Glomerular visceral epithelial cell (primary cell): ENCODE results near the gene ARHGEF28.

Experiments
- DNase-seq: peaks from one replicate; pipeline ENCODE4 v3.0.0-alpha.2; 2016; ENCODE audit errors: extremely low spot score

The ARHGEF28 gene

GRCh38 chr5:73962801-73963425, 336.9 kb downstream of the ARHGEF28 start:
- DNase-seq = no peak

GRCh38 chr5:73964352-73964865, 338.4 kb downstream of the ARHGEF28 start:
- DNase-seq = no peak

GRCh38 chr5:73966451-73966850, 340.5 kb downstream of the ARHGEF28 start:
- DNase-seq = no peak

- no peak for DNase-seq
Observed at GRCh38 chr5:73967347-73967746, 341.4 kb downstream of the ARHGEF28 start.

- DNase-seq = no peak
Observed at GRCh38 chr5:73968246-73968645, 342.2 kb downstream of the ARHGEF28 start.

GRCh38 chr5:73968729-73969128, 342.7 kb downstream of the ARHGEF28 start:
- DNase-seq = no peak

- no peak for DNase-seq
Observed at GRCh38 chr5:73969195-73970036, 343.4 kb downstream of the ARHGEF28 start.

- DNase-seq = no peak
Observed at GRCh38 chr5:73971326-73971725, 345.3 kb downstream of the ARHGEF28 start.

- no peak for DNase-seq
Observed at GRCh38 chr5:73973135-73973534, 347.1 kb downstream of the ARHGEF28 start.

GRCh38 chr5:73974871-73975360, 348.9 kb downstream of the ARHGEF28 start:
- DNase-seq = no peak

GRCh38 chr5:73975845-73976244, 349.8 kb downstream of the ARHGEF28 start:
- no peak for DNase-seq

GRCh38 chr5:73977146-73977545, 351.1 kb downstream of the ARHGEF28 start:
- no peak for DNase-seq

GRCh38 chr5:73979321-73979720, 353.3 kb downstream of the ARHGEF28 start:
- no peak for DNase-seq

GRCh38 chr5:73981704-73982103, 355.7 kb downstream of the ARHGEF28 start:
- DNase-seq = no peak

GRCh38 chr5:73983644-73984043, 357.6 kb downstream of the ARHGEF28 start:
- DNase-seq = no peak

- peak; percentile 40 for DNase-seq
Observed at GRCh38 chr5:73985145-73985544, 359.1 kb downstream of the ARHGEF28 start.

- no peak for DNase-seq
Observed at GRCh38 chr5:73986729-73987128, 360.7 kb downstream of the ARHGEF28 start.

GRCh38 chr5:73987915-73988314, 361.9 kb downstream of the ARHGEF28 start:
- DNase-seq = no peak

GRCh38 chr5:73989956-73990355, 364.0 kb downstream of the ARHGEF28 start:
- no peak for DNase-seq
